ENCODE results near the gene MYH11. TPM values are rescaled to one million over a fixed set of nuclear protein-coding genes. Genes with fewer than 3 reads are reported as not detected.
A peak's percentile ranks its signal among the peaks of the same experiment; 100 is the strongest.
"Not testable (repeated sequence)": the region's sequence is repeated elsewhere in the genome, so short reads cannot be mapped to it uniquely, and the experiment has no call there.

MYH11 gene
- total RNA-seq, 1 donor from 2014 or later, result 21.6 TPM

GRCh38 chr16:15747937-15748336 is 108.9 kb downstream of the MYH11 start:
- ATAC-seq, result no peak

GRCh38 chr16:15746332-15746731 is 110.5 kb downstream of the MYH11 start:
- no peak for ATAC-seq

- peak; percentile 13 for ATAC-seq
Measured at GRCh38 chr16:15743657-15744056, 113.2 kb downstream of the MYH11 start.

- no peak for ATAC-seq
Measured at GRCh38 chr16:15742716-15743115, 114.1 kb downstream of the MYH11 start.

GRCh38 chr16:15741207-15741871 is 115.5 kb downstream of the MYH11 start:
- no peak for ATAC-seq

GRCh38 chr16:15739950-15740349 is 116.9 kb downstream of the MYH11 start:
- ATAC-seq, result no peak

GRCh38 chr16:15739464-15739863 is 117.4 kb downstream of the MYH11 start:
- ATAC-seq, result no peak

- no peak for ATAC-seq
Measured at GRCh38 chr16:15737140-15737644, 119.6 kb downstream of the MYH11 start.

GRCh38 chr16:15736529-15736928 is 120.3 kb downstream of the MYH11 start:
- no peak for ATAC-seq

GRCh38 chr16:15735610-15736009 is 121.2 kb downstream of the MYH11 start:
- peak; percentile 28 for ATAC-seq

GRCh38 chr16:15732416-15732815 is 124.4 kb downstream of the MYH11 start:
- no peak for ATAC-seq

- ATAC-seq, result no peak
Measured at GRCh38 chr16:15729152-15729551, 127.7 kb downstream of the MYH11 start.

GRCh38 chr16:15727697-15728096 is 129.1 kb downstream of the MYH11 start:
- ATAC-seq, result not testable (repeated sequence)

- ATAC-seq, result no peak
Measured at GRCh38 chr16:15726715-15727114, 130.1 kb downstream of the MYH11 start.

GRCh38 chr16:15725641-15726240 is 131.1 kb downstream of the MYH11 start:
- no peak for ATAC-seq

- ATAC-seq, result no peak
Measured at GRCh38 chr16:15723808-15724207, 133.0 kb downstream of the MYH11 start.

GRCh38 chr16:15721018-15721417 is 135.8 kb downstream of the MYH11 start:
- ATAC-seq, result no peak

- ATAC-seq, result no peak
Measured at GRCh38 chr16:15716694-15717447, 140.0 kb downstream of the MYH11 start.

GRCh38 chr16:15715221-15715620 is 141.6 kb downstream of the MYH11 start:
- no peak for ATAC-seq

- no peak for ATAC-seq
Measured at GRCh38 chr16:15714393-15715172, 142.2 kb downstream of the MYH11 start.

- no peak for ATAC-seq
Measured at GRCh38 chr16:15708997-15709396, 147.8 kb downstream of the MYH11 start.

- no peak for ATAC-seq
Measured at GRCh38 chr16:15708096-15708495, 148.7 kb downstream of the MYH11 start.

GRCh38 chr16:15707332-15707731 is 149.5 kb downstream of the MYH11 start:
- ATAC-seq, result no peak

Measured in esophagus mucosa (tissue), 1 donor.